ENCODE measurements around the gene PTPRM. TPM values are rescaled to one million over a fixed set of nuclear protein-coding genes. Genes with fewer than 3 reads are reported as not detected.

Gene PTPRM
- total and polyA plus RNA-seq, 4 donors, result 9.2 to 23.0 (median 12.7) TPM

- H3K9me3 ChIP-seq (ENCODE audit: control insufficient read depth in 4 of 4, low read length in 3 of 4), result no peaks in the 10 kb centered on the region
- no peak for TF ChIP-seq MAX (IDR thresholded peaks at IDR 0.05)
- TF ChIP-seq GABPA (IDR thresholded peaks at IDR 0.05 in 1 of 2, conservative IDR thresholded peaks at IDR 0.05 in 1 of 2), result no peak
- TF ChIP-seq RXRA (IDR thresholded peaks at IDR 0.05), result no peak
- TF ChIP-seq SP1 (IDR thresholded peaks at IDR 0.05), result no peak
- TF ChIP-seq NR2F2 (IDR thresholded peaks at IDR 0.05), result no peak
- no peak for TF ChIP-seq EGR1 (IDR thresholded peaks at IDR 0.05; ENCODE audit: low read depth in 2 of 2)
- TF ChIP-seq ATF3 (IDR thresholded peaks at IDR 0.05), result no peak
- no peak for TF ChIP-seq JUND (IDR thresholded peaks at IDR 0.05)
- no peak for TF ChIP-seq FOXA2 (IDR thresholded peaks at IDR 0.05)
- TF ChIP-seq REST (IDR thresholded peaks at IDR 0.05), result no peak
- TF ChIP-seq RAD21 (IDR thresholded peaks at IDR 0.05), result no peak
- TF ChIP-seq CTCF (IDR thresholded peaks at IDR 0.05; ENCODE audit: low read depth, low read length, missing input control), result no peak
- TF ChIP-seq YY1 (IDR thresholded peaks at IDR 0.05), result no peak
- no peak for TF ChIP-seq TAF1 (conservative IDR thresholded peaks at IDR 0.05)
- no peak for TF ChIP-seq ZBTB33 (IDR thresholded peaks at IDR 0.05)
- TF ChIP-seq HNF4A (conservative IDR thresholded peaks at IDR 0.05), result no peak
- no peak for TF ChIP-seq HNF4G (IDR thresholded peaks at IDR 0.05)
- no peak for TF ChIP-seq FOXA1 (IDR thresholded peaks at IDR 0.05)
- no peak overlapping the region for H3K4me3 ChIP-seq (ENCODE audit: low read depth in 1 of 3, low read length in 3 of 3)
- H3K27me3 ChIP-seq (ENCODE audit: control insufficient read depth in 4 of 4, insufficient read depth in 4 of 4, low read length in 3 of 4), result no peaks in the 10 kb centered on the region
- whole genome bisulfite sequencing, result 92% methylated on average over 11 of the region's 11 CpGs
- no peaks in the 10 kb centered on the region for H3K36me3 ChIP-seq (ENCODE audit: control insufficient read depth in 4 of 4, insufficient read depth in 3 of 4, low read depth in 1 of 4, low read length in 3 of 4)
- no peak overlapping the region for H3K9ac ChIP-seq (ENCODE audit: low read depth in 1 of 2, low read length in 2 of 2)
- DNase-seq (ENCODE audit: low spot score), result no peak
- no peak overlapping the region for H3K27ac ChIP-seq (ENCODE audit: low read depth in 1 of 2, low read length in 2 of 2)
- no peaks in the 10 kb centered on the region for H3K4me1 ChIP-seq (ENCODE audit: control insufficient read depth in 4 of 4, insufficient read depth in 4 of 4, low read length in 3 of 4)
These were observed 18.9 kb upstream of the PTPRM start for GRCh38 chr18:7548221-7548620.
